Lower leg skin (tissue), 3 donors: ENCODE results near the gene DUOX1.

Experiments used
- POLR2A ChIP-seq, 2 donors: fragments of 450-650 bp; IDR thresholded peaks; one replicate each; pipeline ENCODE4 v1.6.1; 2016 to 2017; ENCODE audit warnings: antibody characterized with exemption in 2 of 2, mild to moderate bottlenecking in 1 of 2, moderate library complexity in 1 of 2
- TF ChIP-seq, protein P1 (sequence below), 3 donors: fragments of 450-650 bp; IDR thresholded peaks; one replicate each; pipeline ENCODE4 v1.5.1; 2016; ENCODE audit warnings: antibody characterized with exemption in 3 of 3, mild to moderate bottlenecking in 3 of 3, moderate library complexity in 2 of 3

DNA sequence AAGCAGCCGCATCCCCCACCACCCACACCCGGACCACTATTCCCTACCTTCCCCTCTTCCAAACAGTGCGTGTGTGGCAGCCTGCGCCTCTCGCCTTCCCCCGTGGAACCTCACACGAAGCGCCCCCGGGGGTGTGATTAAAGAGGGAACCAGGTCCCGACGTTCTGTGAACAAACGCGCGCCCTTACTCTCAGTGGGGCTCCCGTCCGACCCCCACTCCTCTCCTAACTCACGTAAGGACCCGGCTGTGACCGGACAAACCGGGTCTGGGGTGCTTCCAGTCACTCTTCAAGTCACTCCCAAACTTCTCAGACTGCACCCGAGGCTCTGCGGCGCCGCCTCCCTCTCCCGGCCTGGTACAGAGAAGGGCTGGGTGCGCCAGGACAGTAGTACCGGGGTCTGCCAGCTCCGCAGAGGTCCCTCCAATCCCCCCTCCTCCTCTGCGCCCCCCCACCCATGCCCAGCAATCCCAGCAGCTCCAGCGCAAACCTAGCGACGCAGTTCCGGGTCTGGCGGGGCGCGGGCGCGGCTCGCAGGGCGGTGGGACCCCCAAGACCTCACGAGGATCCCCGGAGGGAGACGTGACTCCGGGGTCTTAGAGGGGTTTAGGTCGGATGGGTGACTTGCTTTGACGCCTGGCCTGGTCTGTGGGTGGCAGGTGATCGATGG is 689 bp upstream of the DUOX1 start:
- TF ChIP-seq, protein P1, sequence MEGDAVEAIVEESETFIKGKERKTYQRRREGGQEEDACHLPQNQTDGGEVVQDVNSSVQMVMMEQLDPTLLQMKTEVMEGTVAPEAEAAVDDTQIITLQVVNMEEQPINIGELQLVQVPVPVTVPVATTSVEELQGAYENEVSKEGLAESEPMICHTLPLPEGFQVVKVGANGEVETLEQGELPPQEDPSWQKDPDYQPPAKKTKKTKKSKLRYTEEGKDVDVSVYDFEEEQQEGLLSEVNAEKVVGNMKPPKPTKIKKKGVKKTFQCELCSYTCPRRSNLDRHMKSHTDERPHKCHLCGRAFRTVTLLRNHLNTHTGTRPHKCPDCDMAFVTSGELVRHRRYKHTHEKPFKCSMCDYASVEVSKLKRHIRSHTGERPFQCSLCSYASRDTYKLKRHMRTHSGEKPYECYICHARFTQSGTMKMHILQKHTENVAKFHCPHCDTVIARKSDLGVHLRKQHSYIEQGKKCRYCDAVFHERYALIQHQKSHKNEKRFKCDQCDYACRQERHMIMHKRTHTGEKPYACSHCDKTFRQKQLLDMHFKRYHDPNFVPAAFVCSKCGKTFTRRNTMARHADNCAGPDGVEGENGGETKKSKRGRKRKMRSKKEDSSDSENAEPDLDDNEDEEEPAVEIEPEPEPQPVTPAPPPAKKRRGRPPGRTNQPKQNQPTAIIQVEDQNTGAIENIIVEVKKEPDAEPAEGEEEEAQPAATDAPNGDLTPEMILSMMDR (IDR thresholded peaks at IDR 0.05) = no peak
- TF ChIP-seq POLR2A (IDR thresholded peaks at IDR 0.05) = no peak
